GM19351 (cell line): ENCODE results near the gene LHX5.
"Not testable (repeated sequence)": the region's sequence is repeated elsewhere in the genome, so short reads cannot be mapped to it uniquely, and the experiment has no call there.

ENCODE experiments used
- ATAC-seq: cut with Tn5 transposase; IDR thresholded peaks from one replicate; pipeline ENCODE4 v1.9.1; 2021; ENCODE audit warnings: mild to moderate bottlenecking, moderate library complexity; ENCODE audit not compliant: unreplicated experiment

Gene LHX5

DNA sequence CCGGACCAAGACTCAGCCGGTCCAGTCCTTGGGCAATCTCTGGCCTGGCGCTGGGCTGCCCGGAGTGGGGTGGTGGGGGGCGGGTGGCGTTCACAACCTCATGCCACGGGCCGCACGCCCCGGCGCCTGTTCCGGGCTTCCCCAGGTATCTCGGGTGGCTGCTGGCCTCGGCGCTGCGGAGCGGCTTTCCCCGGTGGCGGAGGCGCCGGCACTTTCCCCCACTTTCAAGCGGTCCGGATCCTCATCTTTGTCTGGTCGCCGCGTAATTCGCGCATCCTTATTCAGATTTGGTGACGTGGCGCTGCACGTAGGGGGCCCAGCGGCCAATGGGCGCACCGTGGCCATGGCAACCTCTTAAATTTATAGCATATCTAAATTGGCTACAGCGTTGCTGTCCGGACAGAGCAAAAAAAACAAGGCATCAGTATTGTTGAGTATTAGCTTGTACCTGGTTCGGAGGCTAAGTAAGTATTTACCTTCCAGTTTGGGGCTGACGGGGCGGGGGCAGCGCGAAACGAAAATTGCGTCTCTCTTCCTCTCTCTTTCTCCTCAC is at the start of gene LHX5:
LHX5 (minus strand) TSS at position 253 of the 553 bp plus-strand sequence. CDS start 373 bp downstream, outside the sequence.
- ATAC-seq = no peak

DNA sequence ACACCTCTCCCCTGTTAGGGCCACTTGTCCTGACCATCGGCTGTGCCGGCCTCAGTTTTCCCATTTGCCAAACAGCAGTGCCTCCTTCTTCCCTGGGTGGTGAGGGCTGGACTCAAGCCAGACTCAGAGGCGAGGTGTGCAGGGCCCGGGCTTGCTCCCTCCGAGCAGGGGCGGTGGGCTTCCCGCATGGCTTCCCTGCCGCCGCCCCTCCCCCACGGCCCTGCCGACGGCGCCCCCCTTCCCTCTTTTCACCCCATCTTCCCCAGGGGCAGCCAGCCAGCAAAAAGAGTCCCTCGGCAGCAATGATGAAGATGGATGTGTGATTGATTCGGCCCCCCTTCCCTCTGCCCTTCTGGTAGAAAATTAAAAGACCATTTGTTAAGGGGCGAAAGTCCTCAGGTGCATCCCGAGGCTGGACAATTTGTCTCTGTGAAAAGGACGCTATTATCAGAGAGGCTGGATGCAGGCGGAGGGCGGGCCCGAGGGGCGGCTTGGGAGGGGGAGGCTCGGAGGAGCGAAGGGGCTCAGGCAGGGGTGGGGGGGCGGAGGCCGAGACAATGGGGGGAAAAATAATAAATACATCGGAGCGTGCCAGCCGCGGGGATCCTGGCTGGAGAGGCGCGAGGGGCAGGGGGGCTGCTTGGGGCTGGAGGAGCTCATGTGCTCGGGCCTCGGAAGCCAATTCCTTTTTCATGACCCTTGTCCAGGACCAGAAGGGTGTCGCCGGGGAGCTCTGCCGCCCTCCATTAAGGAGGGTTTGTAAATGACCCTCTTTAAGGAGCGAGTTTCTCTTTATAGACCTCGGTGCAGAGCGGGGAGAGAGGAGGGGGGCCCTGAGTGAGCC is 48.0 kb upstream of the LHX5 start:
- ATAC-seq = no peak

DNA sequence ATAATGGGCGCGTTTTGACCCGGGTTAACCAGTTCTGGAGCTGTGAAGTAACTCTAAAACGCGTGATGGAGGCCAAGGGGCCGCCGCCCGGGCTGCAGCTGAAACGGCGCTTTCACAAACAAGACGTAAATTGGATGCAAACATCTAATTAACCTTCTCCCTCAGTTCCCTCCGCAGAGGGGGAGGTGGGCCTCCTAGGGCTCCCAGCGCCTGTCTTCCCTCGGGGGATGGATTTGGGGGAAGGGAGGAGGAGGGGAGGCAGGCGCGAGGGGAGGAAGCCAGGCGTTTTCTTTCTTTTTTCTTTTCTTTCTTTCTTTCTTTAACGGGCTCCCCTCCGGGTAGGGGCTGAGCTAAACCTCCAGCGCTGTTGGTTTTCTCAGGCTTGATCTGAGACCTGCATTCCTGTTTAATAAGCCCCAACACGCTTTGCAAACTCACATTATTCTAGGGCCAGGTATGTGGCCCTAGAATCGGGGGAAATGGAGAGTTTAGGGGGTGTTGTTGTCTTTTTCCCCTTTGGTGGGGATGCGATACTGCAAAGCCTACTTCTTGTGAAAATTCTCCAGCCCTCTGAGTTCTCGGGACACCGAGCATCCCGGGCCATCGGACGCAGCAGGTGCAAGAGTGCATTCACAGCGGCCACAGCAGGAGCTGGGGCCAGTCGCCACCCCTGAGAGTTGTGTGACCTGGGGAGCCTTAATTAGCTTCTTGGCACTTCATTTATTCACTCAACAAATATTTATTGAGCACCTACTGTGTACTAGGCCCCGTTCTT is 43.6 kb upstream of the LHX5 start:
- no peak for ATAC-seq

DNA sequence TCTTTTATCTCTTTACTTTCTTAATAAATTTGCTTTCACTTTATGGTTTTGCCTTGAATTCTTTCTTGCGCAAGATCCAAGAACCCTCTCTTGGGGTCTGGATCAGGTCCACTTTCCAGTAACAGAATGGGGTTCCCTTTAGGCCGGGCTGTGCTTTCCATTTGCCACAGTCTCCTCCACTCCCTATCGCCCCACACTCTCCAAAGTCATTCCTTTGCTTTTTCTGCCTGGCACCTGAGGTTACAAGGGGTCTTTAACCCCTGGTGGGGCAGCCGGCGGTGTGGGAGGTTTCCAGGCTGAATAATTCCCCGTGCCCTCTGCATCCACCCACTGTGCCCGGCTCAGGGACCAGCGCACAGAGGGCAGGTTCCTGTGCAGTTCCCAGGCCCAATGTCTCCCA is 42.9 kb upstream of the LHX5 start:
- no peak for ATAC-seq

DNA sequence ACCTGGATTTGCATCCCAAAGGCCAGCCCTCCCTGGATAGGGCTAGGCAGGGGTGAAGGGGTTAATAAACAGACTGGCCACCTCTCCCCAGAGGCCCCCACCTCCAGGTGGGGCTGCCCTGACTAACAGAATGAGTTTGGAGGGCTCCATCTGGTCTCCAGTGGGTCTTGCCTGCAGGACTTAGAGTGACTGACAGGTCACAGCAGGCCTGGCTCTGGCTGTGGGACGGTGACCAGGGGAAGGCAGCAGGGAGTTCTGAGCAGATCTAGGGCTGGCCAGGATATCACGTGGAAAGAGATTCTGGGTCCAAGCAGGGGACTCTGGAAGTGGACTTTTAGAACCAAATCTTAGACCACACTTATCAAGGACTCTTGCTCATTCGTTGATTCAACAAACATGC is 40.9 kb upstream of the LHX5 start:
- ATAC-seq = no peak

DNA sequence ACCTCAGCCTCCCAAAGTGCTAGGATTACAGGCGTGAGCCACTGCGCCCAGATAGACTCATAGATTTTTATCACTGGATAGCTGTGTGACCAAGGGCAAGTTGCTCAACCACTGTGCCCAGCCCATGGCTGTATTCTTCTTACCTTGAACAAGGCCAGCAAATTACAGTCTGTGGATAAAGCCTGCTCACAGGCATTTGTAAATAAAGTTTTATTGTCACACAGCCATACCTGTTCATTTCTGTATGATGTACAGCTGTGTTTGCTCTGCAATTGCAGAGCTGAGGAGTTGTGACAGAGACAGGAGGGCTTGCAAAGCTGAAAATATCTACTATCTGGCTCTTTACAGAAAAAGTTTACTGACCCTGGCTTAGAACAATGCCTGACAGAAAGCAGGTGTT is 35.2 kb upstream of the LHX5 start:
- no peak for ATAC-seq

DNA sequence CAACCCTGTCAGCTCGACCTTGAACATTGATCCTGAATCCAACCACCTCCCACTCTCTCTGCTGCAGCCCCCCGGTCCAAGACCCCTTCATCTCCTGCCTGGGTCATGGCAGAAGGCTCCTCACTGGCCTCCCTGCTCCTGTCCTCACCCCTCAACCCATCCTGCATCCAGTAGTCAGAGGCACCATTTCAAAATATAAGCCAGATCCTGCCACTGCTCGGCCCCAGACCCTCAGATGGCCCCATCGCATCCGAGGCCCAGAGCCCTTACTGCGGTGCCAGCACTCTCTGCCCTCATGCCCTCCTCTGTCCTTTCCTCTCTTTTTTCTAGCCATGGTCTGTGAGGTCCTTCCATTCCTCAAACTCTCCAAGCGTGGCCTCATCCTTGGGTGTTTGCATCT is 34.3 kb upstream of the LHX5 start:
- no peak for ATAC-seq

DNA sequence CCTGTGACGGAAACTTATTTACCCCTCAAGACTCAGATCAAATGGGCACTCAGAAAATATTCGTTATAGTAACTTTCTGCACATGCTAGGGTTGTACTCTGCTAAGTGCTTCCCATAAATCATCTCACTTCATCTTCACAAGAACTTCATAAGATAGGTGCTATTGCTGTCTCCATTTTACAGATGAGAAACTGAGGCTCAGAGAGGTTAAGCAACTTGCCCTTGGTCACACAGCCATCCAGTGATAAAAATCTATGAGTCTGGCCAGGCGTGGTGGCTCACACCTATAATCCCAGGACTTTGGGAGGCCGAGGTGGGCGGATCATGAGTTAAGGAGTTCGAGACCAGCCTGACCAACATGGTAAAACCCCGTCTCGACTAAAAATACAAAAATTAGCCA is 33.2 kb upstream of the LHX5 start:
- ATAC-seq = no peak

DNA sequence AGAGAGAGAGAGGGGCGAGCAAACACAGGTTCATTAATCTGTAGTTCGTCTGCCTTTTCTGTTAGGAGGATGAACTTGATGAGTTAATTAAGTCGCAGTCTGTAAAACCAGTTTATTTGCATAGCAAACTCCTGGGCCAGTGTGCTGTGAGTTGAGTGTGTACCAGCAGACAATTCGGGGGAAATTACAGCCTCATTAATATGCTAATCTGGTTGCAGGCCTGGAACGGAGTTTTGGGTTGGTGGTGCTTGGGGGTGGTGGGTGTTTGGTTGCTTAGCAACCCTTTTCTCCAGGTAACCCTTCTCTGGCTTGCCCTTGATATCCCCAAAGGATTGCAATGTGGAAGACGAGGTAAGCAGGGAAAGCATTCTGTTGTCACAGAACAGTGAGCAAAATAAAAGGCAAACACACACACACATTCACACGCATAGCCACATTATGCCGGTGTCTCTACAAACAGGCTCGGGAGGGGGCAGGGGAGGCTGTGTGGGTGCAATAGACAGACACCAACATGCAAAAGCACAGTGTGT is 29.2 kb upstream of the LHX5 start:
- ATAC-seq = no peak

DNA sequence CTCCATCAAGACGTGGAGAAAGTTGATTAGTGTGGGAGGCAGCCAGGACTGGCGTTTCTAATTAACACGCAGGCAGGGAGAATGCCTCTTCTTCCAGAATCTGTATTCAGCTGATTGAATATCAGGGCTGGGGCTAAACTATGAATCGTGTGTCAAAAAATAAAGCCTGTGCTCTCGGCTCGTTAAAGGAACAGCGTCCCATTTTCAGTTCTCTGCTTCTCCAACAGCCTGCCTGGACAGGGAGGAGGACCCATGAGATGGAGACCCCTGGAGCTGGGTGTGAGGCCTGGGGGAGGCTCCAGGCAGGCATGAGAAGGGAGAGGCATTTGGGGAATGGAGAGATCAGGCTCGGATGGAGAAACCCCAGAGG is 28.6 kb upstream of the LHX5 start:
- no peak for ATAC-seq

DNA sequence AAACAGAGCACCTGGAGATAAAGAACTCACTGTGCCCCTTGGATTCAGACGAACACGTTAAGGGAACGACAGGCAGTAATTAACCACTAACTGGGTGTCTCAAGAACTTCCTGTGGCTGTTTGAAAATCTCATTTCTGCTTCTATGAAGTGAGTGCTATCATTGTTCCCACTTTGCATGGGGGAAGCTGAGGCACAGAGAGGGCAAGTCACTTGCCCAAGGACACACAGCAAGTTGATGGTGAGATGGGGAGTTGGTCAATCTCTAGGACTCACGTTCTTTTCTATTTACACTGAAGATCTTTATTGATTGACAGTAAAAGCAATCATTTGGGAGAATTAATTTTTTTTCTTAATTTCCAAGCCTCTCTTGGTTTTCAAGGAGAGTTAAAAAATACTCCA is 26.8 kb upstream of the LHX5 start:
- no peak for ATAC-seq

DNA sequence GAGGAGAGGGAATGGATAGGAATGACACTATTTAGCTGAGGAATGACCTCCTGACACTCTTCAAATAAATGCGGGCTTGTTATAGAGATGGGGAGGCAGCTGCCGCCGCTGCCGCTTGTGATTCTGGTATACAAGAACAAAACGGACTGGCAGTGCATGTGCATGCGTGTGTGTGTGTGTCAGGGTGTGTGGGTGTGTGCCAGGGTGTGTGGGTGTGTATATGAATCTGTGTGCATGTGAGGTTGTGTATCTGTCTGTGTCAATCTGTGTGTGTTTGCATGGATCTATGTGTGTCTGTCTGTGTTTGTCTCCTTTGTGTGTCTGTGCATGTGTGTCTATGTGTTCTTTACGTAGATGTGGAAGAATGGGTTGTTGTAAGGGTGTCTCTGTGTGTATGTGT is 26.0 kb upstream of the LHX5 start:
- ATAC-seq = no peak

DNA sequence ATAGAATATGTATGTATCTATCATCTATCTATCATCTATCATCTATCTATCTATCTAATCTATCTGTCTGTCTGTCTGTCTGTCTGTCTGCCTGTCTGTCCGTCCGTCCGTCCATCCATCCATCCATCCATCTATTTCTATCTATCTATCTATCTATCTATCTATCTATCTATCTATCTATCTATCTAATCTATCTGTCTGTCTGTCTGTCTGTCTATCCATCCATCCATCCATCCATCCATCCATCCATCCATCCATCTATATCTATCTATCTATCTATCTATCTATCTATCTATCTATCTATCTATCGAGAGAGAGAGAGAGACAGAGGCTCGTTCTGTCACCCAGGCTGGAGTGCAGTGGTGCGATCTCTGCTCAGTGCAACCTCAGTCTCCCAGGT is 24.3 kb upstream of the LHX5 start:
- not testable (repeated sequence) for ATAC-seq

DNA sequence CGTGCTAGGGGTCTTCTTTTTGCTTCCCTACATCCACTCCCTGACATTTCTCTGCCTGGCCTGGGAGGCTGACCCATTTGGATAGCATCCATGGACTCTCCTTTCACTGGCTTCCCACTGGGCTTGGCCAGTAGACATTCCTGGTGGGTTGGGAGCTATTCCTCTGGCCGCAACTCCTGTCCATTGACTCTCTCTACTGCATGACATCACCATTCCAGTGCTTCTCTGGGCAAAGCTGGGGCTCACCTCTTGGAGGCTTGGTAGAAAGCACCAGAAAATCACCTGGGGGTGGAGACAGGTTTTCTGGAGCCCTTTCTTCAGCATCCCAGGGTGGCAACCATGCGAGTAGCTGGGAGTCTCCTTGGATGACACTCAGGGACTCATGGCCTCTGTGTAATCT is 16.7 kb upstream of the LHX5 start:
- no peak for ATAC-seq

DNA sequence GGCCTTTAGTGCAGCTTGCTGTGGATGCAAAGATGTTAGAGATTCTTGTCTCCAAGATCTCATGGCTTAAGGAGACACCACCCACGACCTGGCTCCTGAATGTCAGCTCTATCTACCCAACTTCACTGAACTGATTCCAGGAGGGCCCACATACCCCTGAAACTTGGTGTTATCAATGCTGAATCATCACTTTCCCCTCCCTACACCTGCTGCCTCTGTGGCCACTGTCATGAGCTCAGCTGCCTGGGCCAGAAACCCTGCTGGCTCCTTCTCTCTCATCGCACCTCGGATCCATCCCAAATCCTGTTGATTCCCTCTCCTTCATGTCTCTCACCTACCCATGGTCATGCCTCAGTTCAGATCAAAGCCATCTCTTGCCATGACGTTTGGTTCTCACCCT is 15.1 kb upstream of the LHX5 start:
- no peak for ATAC-seq

DNA sequence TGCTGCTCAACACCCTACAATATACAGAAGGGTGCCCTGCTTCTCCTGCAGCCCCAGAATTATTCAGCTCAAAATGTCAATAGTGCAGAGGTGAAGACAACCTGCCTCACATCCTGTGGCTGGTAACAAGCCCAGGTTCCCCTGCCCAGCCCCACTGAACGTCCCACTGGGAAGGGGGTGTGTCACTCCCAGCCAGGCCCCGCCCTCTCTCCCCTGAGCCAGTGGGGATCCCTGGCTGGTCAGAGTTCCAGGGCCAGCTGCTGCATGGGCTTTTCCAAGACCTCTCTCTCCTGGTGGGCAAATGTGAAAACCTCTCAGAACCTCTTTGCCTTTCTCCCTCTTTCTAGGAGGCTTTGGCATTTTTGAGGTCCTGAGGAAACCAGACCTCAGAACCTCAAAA is 13.7 kb upstream of the LHX5 start:
- no peak for ATAC-seq

DNA sequence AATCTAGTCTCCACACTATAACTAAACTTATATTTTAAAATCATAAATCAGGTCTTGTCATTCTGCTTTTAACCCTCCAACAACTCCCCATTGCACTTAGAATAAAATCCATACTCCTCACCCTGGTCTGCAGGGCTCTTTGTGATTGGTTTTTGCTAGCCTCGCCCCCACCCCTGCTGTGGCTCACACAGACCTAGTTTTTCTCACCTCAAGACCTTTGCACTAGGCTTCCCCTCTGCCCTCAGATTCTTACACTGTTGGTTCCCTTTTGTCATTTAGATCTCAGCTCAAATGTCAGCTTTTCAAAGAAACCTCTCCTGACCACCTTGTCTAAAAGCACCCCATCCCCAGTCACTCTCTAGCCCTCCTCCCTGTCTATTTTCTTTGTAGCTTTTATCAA is 10.7 kb upstream of the LHX5 start:
- no peak for ATAC-seq

DNA sequence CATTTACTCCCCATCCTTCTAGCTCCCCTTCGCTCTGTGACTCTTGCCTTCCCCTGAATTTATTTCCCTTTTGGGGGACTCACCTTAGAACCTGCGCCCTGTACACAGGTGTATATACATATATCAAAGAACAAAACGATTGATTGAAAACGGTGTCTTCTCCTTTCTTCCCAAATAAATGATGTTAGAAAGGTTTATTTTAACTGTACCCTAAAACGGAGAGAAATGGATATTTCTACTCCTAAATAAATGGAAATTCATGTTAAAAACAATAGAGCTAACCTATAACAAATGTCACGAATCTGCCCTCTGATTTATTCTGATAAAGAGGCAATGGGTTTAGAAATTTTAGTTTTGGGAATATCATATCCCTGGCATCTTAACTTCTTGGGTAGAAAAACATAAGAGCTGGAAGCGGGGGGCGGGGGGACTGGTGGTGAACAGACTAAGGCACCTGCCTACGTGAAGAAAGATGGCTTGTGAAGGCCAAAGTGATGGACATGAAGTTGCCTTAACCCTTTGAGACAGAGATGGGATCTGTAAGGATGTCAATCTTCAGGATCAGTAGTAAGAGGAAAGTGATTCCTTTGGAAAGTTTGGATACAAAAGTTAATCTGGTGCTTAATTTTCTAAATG is 8.8 kb upstream of the LHX5 start:
- no peak for ATAC-seq

DNA sequence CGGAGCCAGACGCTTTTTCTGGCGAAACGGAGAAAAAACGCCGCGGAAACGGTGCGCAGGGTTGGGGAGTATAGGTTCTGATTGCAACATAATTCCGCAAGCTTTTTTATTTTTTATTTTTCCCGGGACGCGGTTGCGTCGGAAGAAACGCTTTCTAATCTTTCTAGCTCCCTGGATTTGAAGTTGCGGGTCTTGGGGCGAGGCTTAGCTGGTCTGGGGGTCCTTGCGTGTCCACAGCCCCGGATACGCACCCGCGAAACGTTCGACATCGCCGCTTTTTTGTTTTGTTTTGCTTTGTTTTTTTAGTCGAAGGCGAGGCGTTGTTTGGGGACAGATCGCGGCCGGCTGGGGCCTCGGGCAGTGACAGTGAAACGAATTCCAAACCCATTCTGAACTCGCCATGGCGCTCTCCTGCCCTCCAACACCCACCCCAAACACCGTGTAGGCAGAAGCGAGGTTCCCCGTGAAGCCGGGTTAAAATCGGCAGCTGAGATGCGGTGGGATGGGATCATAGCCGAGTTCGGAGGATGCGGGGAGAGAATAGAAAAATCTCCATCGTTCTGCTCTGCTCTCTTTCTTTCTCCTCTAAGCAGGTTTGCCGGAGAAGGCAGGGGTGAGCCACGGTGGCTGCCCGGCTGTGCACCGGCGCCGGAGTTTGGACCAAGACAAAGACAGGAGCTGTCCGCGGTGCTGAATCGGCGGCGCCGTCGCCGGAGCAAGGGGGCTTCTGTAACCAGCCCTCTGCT is 8.1 kb upstream of the LHX5 start:
- no peak for ATAC-seq

DNA sequence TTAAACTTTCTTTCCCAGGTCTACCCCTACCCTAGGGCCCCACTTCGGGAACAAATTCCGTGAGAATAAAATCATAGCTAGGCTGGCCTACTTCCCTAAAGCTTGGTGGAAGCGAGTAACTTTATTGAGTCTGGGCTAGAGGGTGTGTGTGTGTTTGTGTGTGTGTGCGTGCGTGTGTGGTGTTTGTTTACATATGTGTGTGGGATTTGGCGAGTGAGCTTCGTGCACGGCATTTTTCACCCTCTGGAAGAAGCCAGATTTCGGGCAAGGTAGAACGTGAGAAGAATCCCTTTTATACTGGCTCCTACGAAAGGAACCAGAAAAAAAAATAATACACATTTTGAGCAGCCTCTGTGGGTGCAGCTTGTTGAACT is 7.5 kb upstream of the LHX5 start:
- no peak for ATAC-seq
